Globus pallidus (tissue), 1 donor: ENCODE results near the gene FNBP1.
"Not testable (repeated sequence)": the region's sequence is repeated elsewhere in the genome, so short reads cannot be mapped to it uniquely, and the experiment has no call there.

Experiments used
- DNase-seq: peaks from one replicate; pipeline ENCODE4 v3.0.0-alpha.2; 2015; ENCODE audit warnings: low spot score

The FNBP1 gene

DNA sequence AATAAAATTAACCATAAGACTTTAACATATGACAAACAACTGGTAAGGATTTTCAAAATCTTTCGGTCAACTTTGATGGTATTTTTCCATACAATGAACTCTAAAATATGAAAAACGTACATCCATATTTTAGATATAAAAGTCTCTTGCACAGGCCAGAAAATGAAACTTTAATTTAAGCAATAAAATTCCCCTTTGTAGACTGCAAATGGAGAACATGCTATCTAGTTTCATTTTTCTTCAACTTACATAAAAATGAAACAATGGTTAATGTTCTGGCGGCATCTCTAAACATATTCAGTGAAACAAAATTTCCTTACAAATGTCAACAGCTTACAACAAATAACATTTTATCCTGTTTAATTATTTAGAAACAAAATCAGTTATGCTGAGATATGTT, 123.7 kb downstream of the FNBP1 start:
- DNase-seq = no peak

DNA sequence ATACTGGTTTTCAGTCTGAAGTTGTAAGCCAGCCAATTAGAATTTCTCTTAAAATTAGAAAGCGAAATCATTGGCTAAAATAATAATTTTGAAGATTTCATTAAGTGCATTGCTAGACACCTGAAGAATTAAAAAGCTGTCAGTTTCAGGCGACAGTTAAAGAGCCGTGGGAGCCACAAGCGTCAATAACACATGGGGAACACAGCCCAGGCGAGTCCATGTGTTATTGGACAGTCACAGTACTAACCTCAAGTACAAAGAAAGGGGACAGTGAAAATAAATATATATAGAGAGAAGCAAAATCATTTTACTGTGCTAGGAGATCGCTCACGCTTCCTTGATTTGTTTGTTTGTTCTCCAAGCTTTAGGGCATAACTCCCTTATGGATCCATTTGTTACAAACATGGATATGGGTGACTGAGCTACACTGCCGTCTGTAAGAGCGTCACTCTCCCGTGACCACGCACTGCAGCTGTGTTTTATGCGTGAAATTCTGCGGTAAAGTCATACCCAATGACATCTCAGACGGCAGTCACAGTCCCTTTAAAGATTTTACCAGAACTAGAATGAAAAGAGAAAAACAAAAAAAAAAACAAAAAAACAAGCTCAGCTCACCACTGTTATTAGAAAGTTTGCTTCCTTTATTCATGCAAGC, 124.6 kb downstream of the FNBP1 start:
- no peak for DNase-seq

DNA sequence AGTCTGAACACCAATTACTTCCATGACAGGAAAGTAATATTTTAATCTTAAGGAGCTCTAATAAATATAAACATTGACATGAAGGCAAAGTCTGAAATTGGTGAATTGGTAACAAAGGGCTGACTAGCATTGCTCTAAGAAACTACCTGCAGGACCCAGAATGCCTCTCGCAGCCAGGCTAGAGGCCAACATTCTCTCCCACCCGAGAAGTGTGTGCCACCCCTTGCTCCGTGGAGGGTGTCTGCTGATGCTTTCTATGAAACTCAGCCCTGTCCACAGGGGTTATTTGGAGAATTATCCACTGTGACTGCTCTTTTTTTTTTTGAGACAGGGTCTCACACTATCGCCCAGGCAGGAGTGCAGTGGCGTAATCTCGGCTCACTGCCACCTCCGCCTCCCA, 126.3 kb downstream of the FNBP1 start:
- DNase-seq = no peak

DNA sequence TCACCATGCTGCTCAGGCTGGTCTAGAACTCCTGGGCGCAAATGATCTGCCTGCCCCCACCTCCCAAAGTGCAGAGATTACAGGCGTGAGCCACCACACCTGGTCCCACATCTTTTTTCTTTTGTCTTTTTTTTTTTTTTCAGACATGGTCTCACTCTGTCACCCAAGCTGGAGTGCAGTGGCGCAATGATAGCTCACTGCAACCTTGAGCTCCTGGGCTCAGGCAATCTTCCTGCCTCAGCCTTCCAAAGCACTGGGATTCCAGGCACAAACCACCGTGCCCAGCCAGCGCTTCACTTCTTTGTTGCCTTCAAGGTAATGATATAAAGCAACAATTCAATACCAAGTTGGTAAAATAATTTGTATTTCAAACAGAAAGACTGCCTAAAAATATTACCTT, 128.9 kb downstream of the FNBP1 start:
- no peak for DNase-seq

DNA sequence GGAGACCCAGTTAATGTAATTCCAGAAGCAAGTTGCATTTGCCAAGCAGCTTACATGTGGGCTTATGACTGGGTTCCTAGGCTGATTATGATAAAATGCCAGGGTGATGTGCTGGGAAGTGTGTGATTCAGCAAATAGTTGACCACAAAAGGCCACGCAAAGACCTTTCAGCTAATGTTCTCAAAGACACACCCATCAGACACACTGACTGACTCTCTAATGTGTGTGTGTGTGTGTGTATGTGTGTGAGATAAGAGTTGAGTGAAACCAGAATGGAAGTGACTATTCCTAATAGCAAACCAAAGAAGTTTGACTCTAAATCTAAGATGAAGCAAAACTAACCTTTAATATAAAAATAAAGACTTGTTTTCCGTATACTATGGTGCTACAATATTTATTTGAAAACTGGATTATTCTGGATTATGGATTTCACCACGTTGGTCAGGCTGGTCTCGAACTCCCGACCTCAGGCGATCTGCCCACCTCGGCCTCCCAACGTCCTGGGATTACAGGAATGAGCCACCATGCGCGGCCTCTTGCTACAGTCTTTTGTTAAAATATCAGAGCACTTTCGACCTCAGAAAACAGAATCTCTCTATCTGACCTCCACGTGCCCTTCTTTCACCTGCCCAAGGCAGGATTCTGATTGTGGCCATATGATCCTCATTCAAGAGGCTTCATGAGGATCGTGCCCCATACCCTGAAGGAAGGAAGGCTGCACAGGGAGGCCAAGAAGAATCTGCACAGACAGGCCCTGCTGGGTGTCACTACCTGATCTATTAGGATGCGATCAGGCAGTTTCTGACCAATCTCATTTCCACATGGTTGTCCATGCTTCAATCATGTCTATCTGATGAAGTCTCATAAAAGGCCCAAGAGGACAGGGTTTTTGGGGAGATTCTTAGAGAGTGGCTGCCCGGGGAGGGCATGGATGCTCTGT, 132.1 kb downstream of the FNBP1 start:
- DNase-seq = no peak

DNA sequence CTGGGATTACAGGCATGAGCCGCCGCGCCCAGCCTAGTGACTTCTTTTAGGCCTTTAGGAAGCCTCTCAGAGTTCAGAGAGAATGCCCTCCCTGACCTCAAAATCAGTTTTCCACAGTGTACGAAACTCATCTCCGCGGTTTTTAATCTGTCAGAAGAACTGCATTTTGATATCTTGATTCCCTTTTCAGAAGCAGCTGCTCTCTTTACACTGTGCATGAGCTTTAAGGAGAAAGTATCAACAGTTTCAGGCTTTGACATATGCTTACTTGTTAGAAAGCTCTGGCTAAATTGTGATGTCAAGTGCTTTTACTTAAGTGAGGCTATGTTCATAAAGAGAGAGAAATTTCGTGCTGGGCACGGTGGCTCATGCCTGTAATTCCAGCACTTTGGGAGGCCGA, 133.1 kb downstream of the FNBP1 start:
- no peak for DNase-seq

DNA sequence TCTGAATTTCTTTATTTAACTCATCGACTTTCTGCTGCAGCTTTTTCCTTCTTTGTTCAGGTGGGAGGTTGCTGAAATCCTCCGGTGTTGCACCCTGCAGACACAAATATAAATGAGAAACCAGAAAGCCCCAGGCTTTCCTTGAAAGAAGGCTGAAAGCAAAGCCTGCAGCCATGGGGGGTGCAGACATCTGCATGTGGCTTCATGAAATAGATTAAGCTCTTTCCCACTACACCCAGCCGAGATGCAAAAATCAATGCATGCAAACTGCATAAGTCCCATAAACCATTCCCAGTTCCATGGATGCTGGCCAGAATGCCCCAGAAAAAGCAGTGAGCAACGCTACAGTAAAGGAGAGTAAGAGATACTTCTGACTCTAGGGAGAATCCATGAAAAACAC, 134.1 kb downstream of the FNBP1 start:
- DNase-seq = no peak

DNA sequence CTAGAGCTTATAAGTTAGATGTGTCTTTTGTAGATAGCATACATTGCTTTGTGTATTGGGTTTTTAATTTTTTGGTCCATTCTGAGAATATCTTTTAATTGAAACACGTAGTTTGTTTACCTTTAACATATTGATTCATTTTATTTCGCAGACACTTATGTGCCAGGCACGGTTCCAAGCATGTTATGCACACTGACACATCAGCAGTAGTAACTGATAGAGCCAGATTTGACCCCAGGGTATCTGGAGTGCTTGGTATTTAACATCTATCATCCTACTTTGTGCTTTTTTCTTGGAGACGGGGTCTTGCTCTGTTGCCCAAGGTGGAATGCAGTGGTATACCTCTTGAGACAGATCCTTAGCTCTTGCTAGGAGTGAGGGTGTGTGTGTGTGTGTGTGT, 135.8 kb downstream of the FNBP1 start:
- no peak for DNase-seq

DNA sequence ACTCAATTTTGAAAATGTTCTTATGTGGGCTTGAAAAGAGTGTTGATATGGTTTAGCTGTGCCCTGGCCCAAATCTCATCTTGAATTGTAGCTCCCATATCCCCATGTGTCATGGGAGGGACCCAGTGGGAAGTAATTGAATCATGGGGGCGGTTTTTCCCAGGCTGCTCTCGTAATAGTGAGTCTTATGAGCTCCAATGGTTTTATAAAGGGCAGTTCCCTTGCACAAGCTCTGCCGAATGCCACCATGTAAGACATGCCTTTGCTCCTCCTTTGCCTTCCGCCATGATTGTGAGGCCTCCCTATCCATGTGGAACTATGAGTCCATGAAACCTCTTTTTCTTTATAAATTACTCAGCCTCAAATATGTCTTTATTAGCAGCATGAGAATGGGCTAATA, 136.7 kb downstream of the FNBP1 start:
- DNase-seq = no peak

DNA sequence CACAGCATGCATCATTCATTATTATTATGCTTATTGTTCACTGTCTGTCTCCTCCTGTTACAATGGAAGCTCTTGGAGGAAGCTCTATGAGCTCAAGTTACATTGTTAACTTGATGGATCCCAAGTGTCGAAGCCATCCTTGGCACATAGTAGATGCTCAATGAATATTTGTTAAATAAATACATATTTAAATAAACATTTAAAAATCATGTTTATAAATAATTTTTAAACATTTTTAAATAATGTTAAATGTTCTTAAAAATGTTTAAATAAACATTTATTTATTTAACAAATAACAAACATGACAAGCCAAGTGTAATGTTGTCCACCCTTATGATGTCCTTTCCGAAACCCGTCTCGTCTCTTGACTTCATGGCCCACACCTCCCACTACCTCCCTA, 138.3 kb downstream of the FNBP1 start:
- no peak for DNase-seq

DNA sequence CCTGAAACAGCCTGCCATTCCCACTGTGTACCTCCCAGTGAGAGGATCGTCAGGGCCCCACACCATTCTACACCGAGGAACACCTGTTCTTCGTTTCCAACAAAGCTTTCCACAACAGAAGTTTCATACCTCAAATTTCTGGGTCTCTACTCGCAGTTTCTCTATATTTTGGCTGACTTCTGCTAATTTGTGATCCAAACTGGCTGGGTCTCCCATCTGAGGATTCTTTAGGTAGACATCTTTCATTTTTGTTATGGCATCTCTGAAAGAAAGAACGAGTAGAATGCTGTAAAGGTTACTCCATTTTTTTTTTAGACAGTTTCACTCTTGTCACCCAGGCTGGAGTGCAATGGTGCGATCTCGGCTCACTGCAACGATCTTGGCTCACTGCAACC, 140.3 kb downstream of the FNBP1 start:
- no peak for DNase-seq

DNA sequence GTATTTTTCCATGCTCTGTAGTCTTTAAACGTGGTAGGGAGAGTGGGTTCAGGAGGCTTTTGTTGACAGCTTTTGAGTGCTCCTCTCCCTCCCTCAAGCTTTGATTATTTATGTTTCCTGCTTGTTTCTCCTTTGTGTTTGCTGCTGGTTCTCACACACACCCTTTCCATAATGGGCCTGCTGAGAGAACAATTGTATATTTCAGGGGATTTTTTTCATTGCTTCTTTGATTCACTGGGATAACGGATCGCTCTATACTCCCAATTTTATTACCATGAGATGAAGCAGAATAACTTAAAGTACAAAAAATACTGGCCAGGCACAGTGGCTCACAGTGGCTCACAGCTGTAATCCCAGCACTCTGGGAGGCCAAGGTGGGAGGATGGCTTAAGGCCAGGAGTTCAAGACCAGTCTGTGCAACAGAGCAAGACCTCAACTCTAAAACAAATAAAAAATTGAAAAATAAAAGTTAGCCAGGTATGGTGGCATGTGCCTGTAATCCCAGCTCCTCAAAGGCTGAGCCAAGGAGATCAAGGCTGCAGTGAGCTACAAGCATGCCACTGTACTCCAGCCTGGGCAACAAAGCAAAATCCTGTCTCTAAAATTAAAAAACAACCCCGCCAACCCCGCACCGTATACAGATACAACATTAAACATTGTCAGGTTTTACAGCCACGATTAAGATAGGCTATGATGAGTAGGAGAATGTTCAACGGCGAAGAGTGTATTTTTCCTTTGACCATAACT, 140.8 kb downstream of the FNBP1 start:
- DNase-seq = no peak

DNA sequence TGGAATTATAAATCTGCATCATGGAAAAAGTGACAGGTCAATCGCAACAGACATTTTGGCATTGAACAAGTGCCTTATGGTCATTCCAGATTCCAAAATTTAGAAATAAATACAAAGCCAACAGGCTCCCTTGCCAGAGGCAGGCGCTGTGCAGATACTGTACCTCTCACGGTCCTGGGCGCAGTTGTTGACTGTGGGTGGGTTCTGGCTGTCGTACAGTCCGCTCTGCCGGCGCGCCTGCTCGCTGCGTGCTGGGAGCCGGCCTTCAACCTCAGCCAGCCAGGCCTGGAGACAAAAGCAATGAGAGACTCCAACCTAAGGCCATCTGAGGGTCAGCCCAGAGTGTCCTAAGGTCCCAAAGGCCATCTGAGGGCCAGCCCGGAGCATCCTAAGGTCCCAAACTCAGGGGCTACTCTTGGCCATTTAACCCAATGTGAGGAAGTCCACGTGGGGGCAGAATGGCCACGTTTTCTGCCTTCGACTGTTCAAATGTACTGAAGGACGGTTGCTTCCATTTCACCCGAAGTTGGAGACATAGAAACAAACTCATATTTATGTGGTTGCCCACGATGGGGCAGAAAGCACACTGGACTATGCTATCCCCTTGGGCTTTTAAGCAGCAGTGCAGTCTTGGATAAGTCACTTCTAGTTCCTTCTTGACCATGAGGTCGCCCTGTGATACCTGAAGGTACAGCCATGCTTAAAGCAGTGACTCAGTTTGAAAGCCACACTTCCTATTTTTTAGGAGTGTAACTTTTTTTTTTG, 142.5 kb downstream of the FNBP1 start:
- no peak for DNase-seq

DNA sequence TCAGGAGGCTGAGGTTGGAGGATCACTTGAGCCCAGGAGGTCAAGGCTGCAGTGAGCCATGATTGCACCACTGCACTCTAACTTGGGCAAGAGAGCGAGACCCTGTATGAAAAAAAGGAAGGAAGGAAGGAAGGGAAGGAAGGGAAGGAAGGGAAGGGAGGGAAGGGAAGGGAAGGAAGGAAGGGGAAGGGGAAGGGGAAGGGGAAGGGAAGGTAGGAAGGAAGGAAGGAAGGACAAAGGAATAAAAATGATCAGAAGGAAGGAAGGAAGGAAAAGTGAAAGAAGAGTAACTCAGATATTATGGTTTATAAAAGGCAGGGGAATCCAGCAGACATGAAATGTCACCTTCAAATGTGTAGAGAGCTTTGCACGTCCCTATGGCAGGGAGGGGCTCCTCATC, 143.4 kb downstream of the FNBP1 start:
- no peak for DNase-seq

DNA sequence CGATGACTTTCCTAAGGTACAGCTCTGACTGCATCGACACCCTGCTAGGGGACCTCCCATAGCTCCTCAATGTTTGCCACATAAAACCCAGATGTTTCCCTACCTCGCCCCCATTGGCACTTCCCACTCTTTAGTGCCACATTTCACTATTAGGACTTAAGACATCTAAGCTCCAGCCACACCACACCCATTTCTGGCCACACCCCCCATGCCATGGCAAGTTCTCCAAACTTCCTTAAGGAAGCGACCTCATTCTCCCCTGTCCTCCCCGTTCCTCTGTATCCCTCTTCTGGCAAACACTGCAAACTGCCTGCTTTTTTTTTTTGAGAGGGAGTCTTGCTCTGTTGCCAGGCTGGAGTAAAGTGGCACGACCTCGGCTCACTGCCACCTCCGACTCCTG, 144.8 kb downstream of the FNBP1 start:
- no peak for DNase-seq

DNA sequence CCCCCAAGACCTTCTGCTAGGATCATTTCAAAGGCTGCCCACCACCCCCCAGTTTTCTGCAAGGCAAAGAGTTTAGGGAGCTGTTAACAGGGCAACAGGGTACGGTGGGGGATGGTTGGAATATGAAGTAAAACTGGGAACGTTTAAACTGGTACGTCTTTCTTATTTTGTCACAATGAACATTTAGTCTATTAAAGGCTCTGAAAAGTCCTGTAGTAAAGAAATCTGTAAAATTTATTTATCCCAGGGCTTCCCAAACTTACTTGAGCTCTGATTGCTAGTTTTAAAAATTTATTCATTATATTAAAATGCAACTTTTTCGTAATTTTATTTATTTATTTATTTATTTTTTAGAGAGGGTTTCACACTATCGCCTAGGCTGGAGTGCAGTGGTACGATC, 145.7 kb downstream of the FNBP1 start:
- no peak for DNase-seq

DNA sequence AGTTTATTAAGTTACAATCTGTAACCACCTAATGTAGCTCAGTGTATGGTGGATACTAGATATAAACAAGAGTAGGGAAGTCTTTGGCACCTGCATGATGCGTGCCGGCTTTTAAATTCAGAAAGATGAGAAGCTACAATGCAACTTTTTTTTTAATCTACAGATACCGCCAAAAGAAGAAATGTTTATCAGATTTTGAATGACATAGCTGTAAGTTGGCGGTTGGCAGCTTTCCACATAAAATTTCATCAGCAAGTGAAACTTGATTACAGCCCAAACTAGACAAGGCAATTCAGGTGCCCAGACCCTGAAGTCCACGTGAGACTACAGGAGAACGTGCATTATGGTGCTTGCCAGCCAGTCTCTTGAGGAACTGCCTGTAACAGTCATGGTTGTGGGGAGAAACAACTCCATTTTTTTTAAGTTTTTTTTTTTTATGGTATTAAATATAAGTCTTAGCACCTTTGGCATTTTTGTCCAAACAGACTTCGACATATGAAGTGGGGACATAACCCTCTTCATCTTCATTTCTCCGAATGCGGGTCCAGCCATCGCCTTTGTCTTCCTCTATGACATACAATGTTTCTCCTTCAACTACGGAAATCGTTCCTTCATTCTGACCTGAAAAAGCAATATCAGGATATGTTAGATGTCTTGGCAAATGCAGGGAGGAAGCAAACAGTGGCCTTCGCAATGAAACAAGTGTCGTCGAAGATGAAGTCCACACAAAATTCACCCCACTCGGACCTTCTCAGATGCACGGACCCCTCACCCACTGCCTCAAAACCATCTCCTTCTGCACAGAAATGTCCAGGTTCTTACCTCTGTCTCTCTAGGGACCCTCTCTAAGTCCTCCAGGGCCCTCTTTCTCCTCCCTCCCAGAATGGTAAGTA, 147.4 kb downstream of the FNBP1 start:
- no peak for DNase-seq

DNA sequence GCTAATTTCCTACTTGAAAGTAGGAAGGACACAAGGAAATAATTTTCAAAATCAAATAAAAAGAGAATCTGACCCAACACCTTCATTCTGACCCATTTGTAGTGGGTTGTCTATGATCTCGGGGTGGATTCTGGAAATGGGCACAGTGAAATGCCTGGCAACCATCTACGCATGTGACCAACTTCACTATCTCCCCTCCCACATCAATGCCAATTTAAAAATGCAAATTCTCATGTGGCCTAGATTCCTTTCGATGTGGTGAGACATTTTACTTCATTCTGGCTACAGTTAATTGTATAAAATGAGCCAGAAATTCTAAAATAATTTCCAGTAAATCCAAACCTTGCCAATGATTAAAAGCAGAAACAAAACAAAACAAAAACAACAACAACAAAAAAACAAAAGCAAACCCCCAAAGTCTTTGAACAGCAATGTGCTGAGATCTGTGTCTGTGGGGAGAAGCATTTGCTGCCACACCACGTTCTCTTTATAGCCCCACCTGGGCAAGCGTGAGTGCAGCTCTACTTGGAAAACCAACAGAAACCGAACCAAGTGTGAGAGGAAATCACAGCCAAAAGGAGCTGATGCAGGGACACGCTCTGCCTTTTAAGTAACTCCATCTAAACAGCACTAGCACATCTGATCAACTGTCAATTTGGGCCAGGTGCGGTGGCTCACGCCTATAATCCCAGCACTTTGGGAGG, 148.7 kb downstream of the FNBP1 start:
- DNase-seq = no peak

DNA sequence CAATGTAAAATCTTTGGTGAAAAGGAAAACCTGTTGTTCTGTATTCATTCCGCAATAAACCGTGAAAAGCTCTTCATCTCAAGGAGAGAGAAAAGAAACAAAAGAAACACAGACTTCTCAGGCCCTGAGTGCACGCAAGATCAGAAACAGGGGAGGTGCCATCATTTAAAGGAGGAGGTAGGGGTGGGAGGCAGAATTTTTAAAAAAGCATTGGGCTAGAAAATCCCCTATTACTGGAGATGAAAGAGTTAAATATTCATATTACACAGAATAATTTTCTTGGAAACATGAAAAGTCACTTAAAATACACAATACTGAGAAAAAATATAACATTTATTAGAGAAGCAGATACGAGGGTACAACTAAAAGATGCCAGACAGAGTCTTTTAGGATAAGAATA, 151.4 kb downstream of the FNBP1 start:
- no peak for DNase-seq

DNA sequence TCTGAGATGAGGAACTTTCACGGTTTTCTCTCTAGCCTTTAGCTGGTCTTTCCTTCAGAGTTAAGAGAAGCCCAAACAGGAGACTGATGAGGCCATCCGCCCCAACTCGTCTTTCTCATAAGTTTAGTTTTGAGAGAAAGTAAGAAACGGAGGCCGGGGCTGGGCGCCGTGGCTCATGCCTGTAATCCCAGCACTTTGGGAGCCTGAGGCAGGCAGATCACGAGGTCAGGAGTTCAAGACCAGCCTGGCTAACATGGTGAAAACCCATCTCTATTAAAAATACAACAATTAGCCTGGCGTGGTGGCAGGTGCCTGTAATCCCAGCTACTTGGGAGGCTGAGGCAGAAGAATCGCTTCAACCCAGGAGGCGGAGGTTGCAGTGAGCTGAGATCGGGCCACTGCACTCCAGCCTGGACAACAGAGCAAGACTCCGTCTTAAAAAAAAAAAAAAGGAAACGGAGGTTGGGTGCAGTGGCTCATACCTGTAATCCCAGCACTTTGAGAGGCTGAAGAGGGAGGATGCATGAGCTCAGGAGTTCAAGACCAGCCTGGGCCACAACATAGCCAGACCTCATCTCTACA, 152.2 kb downstream of the FNBP1 start:
- not testable (repeated sequence) for DNase-seq
